Measurements from ENCODE around the gene SNAP23. TPM values are rescaled to one million over a fixed set of nuclear protein-coding genes. Genes with fewer than 3 reads are reported as not detected.

Gene SNAP23
- polyA plus RNA-seq, 3 donors = 104 to 198 (median 187) TPM

- Mint-ChIP-seq H3K4me1 (peaks cover 5% of the 10 kb centered on the region), H3K9me3 (no peaks in the 10 kb centered on the region), H3K36me3 (peaks cover 52 to 68% of the 10 kb centered on the region in 2 donors), H3K27ac (no peak overlapping the region), H3K4me3 (no peak overlapping the region), H3K27me3 (ENCODE audit: low read depth in 3 of 3) (peaks cover 0 to 2% (median 0%) of the 10 kb centered on the region in 3 donors)
- H3K9ac ChIP-seq (ENCODE audit: insufficient read depth, low read length, poor library complexity, severe bottlenecking) = no peak overlapping the region
- no peaks in the 10 kb centered on the region for H4K20me1 ChIP-seq (ENCODE audit: insufficient read depth, low read length)
- H3K9me3 ChIP-seq (replicated peaks in 1 of 2; ENCODE audit: control insufficient read depth in 1 of 2, insufficient read depth in 1 of 2, low read length in 2 of 2) = no peaks in the 10 kb centered on the region
- H3K4me1 ChIP-seq (ENCODE audit: control insufficient read depth in 1 of 2, insufficient read depth in 2 of 2, low read length in 2 of 2) = peaks cover 0 to 3% of the 10 kb centered on the region in 2 donors
- peaks cover 48 to 62% of the 10 kb centered on the region in 2 donors for H3K36me3 ChIP-seq (replicated peaks in 1 of 2; ENCODE audit: control insufficient read depth in 1 of 2, insufficient read depth in 2 of 2, low read length in 2 of 2)
- intact Hi-C loops (cut with micrococcal nuclease) = no loop called here
- H2AFZ ChIP-seq (ENCODE audit: insufficient read depth, low read depth, low read length, poor library complexity, severe bottlenecking) = no peak overlapping the region
- no peak overlapping the region for H3K4me3 ChIP-seq (replicated peaks in 1 of 3; ENCODE audit: low read depth in 2 of 3, low read length in 3 of 3)
- no peak for TF ChIP-seq CTCF (IDR thresholded peaks at IDR 0.05)
- no peak overlapping the region for H3K27ac ChIP-seq (ENCODE audit: low read depth in 1 of 2, low read length in 2 of 2)
- no peaks in the 10 kb centered on the region for H3K27me3 ChIP-seq (ENCODE audit: control insufficient read depth in 2 of 2, insufficient read depth in 2 of 2, low read length in 2 of 2)
- 100% methylated on average over 1 of the region's 3 CpGs for WGBS (ENCODE audit: insufficient coverage)
- H3K4me2 ChIP-seq (replicated peaks; ENCODE audit: extremely low read depth, low read length, poor library complexity, severe bottlenecking) = no peak overlapping the region
- H3K79me2 ChIP-seq (ENCODE audit: insufficient read depth, low read length) = peaks cover 36% of the 10 kb centered on the region
- DNase-seq = no peak
Measured at GRCh38 chr15:42558739-42559138, 63.3 kb downstream of the SNAP23 start.

GRCh38 chr15:42575188-42576039, 80.0 kb downstream of the SNAP23 start, which contains the start of gene STARD9:
STARD9 (plus strand) TSS chr15:42575606; CDS start chr15:42575716, 110 bp downstream.
- intact Hi-C loops (cut with micrococcal nuclease) = no loop called here
- peak within 1 kb of the TSS; percentile 95 to 97 for H3K4me3 Mint-ChIP-seq

More at GRCh38 chr15:42575188-42576039, 80.0 kb downstream of the SNAP23 start, which contains the start of gene STARD9:
- DNase-seq = peak; percentile 90 to 94 (median 93)
- peak within 1 kb of the TSS; percentile 30 for H3K9ac ChIP-seq (ENCODE audit: insufficient read depth, low read length, poor library complexity, severe bottlenecking)
- H3K27ac ChIP-seq (ENCODE audit: low read depth in 1 of 2, low read length in 2 of 2) = no peak within 1 kb of the TSS
- no peaks in the 10 kb centered on the region for H4K20me1 ChIP-seq (ENCODE audit: insufficient read depth, low read length)
- Mint-ChIP-seq H3K9me3 (peaks cover 0 to 1% (median 0%) of the 10 kb centered on the region in 7 donors), H3K4me1 (peaks cover 19% of the 10 kb centered on the region), H3K27me3 (ENCODE audit: low read depth in 3 of 3) (peaks cover 39 to 54% (median 45%) of the 10 kb centered on the region in 3 donors), H3K36me3 (peaks cover 1 to 2% of the 10 kb centered on the region in 2 donors), H3K27ac (peak within 1 kb of the TSS in 5 of 7 donors; percentile 33 to 90 (median 73))
- no peak for TF ChIP-seq CTCF (IDR thresholded peaks at IDR 0.05)
- H3K4me1 ChIP-seq (ENCODE audit: control insufficient read depth in 1 of 2, insufficient read depth in 2 of 2, low read length in 2 of 2) = peaks cover 15 to 21% of the 10 kb centered on the region in 2 donors
- no peaks in the 10 kb centered on the region for H3K79me2 ChIP-seq (ENCODE audit: insufficient read depth, low read length)
- peaks cover 21 to 29% of the 10 kb centered on the region in 2 donors for H3K27me3 ChIP-seq (ENCODE audit: control insufficient read depth in 2 of 2, insufficient read depth in 2 of 2, low read length in 2 of 2)
- WGBS (ENCODE audit: insufficient coverage) = under 1% methylated on average over 93 of the region's 95 CpGs
- peak within 1 kb of the TSS; percentile 97 for H3K4me2 ChIP-seq (replicated peaks; ENCODE audit: extremely low read depth, low read length, poor library complexity, severe bottlenecking)
- peak within 1 kb of the TSS; percentile 90 for H2AFZ ChIP-seq (ENCODE audit: insufficient read depth, low read depth, low read length, poor library complexity, severe bottlenecking)
- H3K36me3 ChIP-seq (replicated peaks in 1 of 2; ENCODE audit: control insufficient read depth in 1 of 2, insufficient read depth in 2 of 2, low read length in 2 of 2) = no peaks in the 10 kb centered on the region
- no peaks in the 10 kb centered on the region for H3K9me3 ChIP-seq (replicated peaks in 1 of 2; ENCODE audit: control insufficient read depth in 1 of 2, insufficient read depth in 1 of 2, low read length in 2 of 2)
- H3K4me3 ChIP-seq (replicated peaks in 1 of 3; ENCODE audit: low read depth in 2 of 3, low read length in 3 of 3) = peak within 1 kb of the TSS; percentile 45 to 80 (median 61)

Data from CD14-positive monocyte (primary cell).